ENCODE measurements around the gene MED8.
"Not testable (repeated sequence)": the region's sequence is repeated elsewhere in the genome, so short reads cannot be mapped to it uniquely, and the experiment has no call there.

Gene MED8

GRCh38 chr1:43382027-43382779 is 7.4 kb downstream of the MED8 start:
- no peak for DNase-seq

- no peak for DNase-seq
Observed at GRCh38 chr1:43381612-43382011, 8.0 kb downstream of the MED8 start.

GRCh38 chr1:43379476-43379875 is 10.1 kb downstream of the MED8 start:
- no peak for DNase-seq

- DNase-seq = no peak
Observed at GRCh38 chr1:43377831-43378230, 11.8 kb downstream of the MED8 start.

- DNase-seq = peak; percentile 46
Observed at GRCh38 chr1:43376723-43377235, 12.8 kb downstream of the MED8 start.

GRCh38 chr1:43373066-43373940 is 16.3 kb downstream of the MED8 start:
- DNase-seq = no peak

GRCh38 chr1:43372172-43372571 is 17.4 kb downstream of the MED8 start:
- no peak for DNase-seq

- DNase-seq = no peak
Observed at GRCh38 chr1:43370564-43370963, 19.0 kb downstream of the MED8 start.

- not testable (repeated sequence) for DNase-seq
Observed at GRCh38 chr1:43369779-43370178, 19.8 kb downstream of the MED8 start.

- no peak for DNase-seq
Observed at GRCh38 chr1:43368646-43369020, 21.0 kb downstream of the MED8 start.

GRCh38 chr1:43367904-43368645 is 21.5 kb downstream of the MED8 start, which contains the start of gene ELOVL1:
Gene ELOVL1, minus strand, starts transcription at chr1:43368011. Its CDS starts 2,402 bp downstream, at chr1:43365609.
- peak; percentile 95 for DNase-seq

- DNase-seq = no peak
Observed at GRCh38 chr1:43367026-43367903, 22.3 kb downstream of the MED8 start.

GRCh38 chr1:43366601-43367025 is 23.0 kb downstream of the MED8 start:
- DNase-seq = no peak

- DNase-seq = no peak
Observed at GRCh38 chr1:43366179-43366578, 23.4 kb downstream of the MED8 start.

- no peak for DNase-seq
Observed at GRCh38 chr1:43365678-43366077, 23.9 kb downstream of the MED8 start.

GRCh38 chr1:43363935-43364525 is 25.6 kb downstream of the MED8 start:
- DNase-seq = no peak

GRCh38 chr1:43363283-43363934 is 26.2 kb downstream of the MED8 start:
- no peak for DNase-seq

- no peak for DNase-seq
Observed at GRCh38 chr1:43360616-43361015, 29.0 kb downstream of the MED8 start.

- no peak for DNase-seq
Observed at GRCh38 chr1:43359696-43360095, 29.9 kb downstream of the MED8 start.

- peak; percentile 100 for DNase-seq
Observed at GRCh38 chr1:43358746-43359693, 30.6 kb downstream of the MED8 start, which contains the start of gene CDC20. Gene CDC20, plus strand, starts transcription at chr1:43358981. Its CDS starts 235 bp downstream, at chr1:43359216.

Measured in NCI-H2029 (cell line).